NOMO-1 (cell line): ENCODE measurements around the gene RNF208.

ENCODE experiments used
- DNase-seq, 2 experiments: peaks; one replicate each; lab custom pipeline; 2025; ENCODE audit not compliant: unreplicated experiment in 2 of 2; lab: John Stamatoyannopoulos, UW

The RNF208 gene

DNA sequence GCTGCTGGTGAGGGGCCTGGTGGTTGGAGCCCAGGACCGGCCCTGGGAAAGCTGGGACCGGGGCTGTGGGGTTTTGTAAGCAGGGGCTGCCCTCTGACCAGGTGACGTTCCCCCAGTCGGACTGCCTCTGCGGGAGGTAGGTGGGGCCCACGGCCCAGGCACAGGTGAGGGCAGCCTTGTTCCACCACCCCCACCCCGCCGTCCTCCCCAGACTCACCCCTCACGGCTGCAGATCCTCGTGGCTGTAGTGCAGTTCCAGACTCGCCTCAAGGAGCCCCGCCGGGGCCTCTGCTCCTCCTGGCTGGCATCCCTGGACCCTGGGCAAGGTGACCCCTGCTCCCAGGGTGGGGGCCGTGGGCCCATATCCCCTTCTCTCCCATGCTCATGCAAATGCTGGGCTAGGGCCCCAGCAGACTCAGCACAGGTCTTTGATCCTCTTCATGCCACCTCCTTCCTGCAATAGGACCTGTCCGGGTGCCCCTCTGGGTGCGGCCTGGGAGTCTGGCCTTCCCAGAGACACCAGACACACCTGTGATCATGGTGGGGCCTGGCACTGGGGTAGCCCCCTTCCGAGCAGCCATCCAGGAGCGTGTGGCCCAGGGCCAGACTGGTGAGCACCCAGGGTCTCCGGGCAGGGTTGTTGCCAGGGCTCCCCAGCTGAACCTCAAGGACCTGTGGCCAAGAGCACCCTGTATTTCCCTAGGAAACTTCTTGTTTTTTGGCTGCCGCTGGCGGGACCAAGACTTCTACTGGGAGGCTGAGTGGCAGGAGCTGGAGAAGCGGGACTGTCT, 6.6 kb downstream of the RNF208 start:
- no peak for DNase-seq

DNA sequence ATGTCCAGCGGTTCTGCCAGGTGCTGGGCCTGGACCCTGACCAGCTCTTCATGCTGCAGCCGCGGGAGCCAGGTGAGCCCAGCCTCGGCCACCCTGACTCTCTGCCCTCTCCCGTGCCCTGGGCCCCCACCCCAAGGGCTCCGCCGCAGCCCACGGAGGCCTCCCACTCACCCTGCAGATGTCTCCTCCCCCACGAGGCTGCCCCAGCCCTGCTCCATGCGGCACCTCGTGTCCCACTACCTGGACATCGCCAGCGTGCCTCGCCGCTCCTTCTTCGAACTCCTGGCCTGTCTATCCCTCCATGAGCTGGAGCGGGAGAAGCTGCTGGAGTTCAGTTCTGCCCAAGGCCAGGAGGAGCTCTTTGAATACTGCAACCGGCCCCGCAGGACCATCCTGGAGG, 7.4 kb downstream of the RNF208 start:
- no peak for DNase-seq

DNA sequence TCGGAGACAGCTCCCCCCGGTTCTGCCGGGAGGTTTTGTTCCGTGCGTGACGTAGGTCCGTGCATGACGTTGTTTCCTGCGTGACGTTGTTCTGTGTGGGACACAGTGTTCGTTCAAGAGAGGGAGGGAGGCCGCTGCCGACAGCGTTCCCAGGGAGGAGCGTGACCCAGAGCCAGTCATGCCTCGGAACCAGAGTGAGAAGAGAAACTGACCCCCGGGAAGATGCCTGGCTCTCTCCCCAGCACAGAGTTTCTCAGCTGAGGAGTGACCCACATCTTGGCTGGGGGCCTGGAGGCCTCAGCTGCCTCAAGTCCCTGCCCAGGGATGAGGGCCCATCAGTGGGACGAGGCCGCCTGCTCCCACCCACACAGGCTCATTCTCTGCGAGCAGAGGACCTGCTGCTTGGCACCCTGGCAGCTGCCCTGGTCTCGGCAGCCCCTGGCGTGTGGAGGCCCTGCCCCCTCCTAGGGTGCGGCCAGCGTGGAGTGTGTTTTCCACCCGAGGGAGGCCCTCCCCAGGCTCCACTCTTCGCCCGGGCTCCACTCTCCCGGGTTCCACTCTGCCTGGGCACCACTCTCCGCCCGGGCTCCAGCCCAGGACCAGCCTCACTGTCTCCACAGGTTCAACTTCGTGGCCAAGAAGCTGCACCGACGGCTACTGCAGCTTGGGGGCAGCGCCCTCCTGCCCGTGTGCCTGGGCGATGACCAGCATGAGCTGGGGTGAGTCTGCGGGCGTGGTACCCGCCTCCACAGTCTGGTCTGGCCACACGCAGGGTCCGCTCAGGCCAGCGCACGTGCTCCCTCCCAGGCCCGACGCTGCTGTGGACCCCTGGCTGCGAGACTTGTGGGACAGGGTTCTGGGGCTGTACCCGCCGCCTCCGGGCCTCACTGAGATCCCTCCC, 8.6 kb downstream of the RNF208 start:
- no peak for DNase-seq

DNA sequence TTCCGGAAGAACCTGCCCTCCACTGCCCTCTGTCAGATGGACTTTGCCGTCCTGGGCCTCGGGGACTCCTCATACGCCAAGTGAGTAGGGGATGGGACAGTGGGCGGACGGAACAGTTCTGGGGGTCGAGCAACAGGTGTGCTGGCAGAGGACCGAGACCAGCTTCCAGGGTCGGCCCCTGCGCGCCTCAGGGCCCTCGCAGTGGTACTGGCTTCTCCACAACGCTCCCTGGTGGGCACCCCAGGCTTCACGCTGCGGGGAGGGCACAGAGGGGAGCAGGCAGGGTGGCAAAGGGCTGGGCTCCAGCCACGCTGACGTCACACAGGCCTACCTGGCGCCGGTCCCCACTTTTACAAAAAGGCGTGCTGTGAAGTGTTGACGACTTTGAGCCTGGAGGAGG, 9.5 kb downstream of the RNF208 start:
- DNase-seq, result no peak

GRCh38 chr9:137211532-137211931, 10.5 kb downstream of the RNF208 start:
- DNase-seq, result no peak

GRCh38 chr9:137206602-137207001, 15.4 kb downstream of the RNF208 start:
- DNase-seq, result no peak

DNA sequence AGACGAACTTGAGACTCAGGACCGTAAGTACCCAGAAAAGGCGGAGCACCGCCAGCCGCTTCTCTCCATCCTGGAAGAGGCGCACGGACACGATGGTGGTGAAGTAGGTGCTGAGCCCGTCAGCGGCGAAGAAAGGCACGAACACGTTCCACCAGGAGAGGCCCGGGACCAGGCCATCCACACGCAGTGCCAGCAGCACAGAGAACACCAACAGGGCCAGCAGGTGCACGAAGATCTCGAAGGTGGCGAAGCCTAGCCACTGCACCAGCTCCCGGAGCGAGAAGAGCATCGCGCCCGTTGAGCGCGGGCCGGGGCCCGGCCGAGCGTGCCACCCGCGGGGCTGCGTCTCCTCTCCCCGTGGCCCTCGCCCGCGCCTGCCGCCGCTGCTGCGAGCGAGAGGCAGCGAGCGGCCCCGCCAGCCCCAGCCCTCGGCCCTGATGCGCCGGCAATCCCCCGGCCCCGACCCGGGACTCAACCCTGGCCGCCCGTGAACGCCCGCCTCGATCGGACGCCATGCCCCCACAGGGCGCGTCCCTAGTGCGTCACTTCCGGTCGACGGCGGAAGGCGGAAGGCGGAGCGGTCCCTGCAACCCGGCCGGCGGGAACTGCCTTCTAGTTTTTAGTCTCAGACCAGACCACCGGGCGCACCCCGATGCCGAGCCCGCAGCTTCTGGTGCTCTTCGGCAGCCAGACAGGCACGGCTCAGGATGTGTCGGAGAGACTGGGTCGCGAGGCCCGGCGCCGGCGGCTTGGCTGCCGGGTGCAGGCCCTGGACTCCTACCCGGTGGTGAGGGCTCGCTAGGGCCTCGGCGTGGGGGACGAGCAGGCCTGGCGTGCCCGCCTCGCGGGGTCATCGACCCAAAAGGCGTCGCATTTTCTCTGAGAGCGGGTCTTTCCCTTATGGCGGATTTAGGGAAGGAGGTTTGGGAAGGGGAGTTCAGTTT, 16.6 kb downstream of the RNF208 start, which contains the start of the genes NDOR1 and TMEM203:
TSS of gene NDOR1 (plus strand) at position 575 of the 944 bp plus-strand sequence. CDS start at position 653, 78 bp downstream.
TSS of gene TMEM203 (minus strand) at position 523 of the 944 bp plus-strand sequence. CDS start at position 289, 234 bp downstream.
- DNase-seq, result peak; percentile 89 to 92

DNA sequence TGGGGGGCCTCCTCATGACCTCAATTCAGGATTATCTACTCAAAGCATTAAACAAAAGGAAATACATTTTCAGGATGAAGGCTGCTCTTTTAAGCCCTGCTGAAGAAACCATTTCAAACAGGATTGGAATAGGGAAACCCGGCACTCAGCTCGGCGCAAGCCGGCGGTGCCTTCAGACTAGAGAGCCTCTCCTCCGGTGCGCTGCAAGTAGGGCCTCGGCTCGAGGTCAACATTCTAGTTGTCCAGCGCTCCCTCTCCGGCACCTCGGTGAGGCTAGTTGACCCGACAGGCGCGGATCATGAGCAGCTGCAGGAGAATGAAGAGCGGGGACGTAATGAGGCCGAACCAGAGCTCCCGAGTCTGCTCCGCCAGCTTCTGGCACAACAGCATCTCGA, 17.3 kb downstream of the RNF208 start:
- no peak for DNase-seq

GRCh38 chr9:137202966-137203365, 19.1 kb downstream of the RNF208 start:
- no peak for DNase-seq

GRCh38 chr9:137201205-137201868, 20.7 kb downstream of the RNF208 start:
- DNase-seq, result no peak

DNA sequence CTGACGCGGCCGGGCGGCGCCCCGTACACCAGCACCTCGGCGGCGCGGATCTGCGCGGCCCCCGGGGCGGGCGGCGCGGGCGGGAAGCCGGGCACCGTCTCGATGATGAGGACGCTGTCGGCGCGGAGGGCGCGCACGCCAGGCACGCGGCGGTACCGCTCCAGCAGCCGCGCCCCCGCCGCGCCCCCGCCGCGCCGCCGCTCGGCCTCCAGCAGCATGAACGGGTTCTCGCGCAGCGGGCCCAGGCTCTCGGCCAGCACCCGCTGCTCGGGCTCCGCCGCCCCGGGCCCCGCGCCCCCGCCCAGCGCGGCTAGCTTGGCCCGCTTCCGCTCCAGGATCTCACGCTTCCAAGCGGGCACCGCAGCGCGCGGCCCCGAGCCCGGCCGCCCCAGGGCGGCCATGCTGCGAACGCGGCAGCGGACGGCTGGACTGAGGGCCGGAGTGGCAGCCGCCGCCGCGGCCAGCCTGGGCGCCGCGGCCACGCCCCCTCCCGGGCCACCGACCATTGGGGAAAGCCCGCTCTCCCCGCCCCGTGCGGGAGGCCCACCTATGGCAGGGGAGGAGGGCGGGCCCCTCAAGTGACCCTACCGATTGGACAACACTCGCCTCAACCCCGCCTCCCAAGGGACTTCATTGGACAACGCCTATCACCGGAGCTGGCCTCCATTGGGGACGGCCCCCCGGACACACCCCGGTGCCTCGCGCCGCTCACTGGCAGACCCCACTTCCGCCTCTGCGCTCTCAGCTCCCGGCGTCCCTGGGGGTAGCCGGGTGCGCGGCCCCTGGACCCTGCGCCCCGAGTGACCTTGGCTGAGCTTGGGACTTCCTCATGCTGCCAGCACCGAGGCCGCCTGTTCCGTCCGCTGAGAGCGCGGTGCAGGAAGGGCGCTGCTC, 21.5 kb downstream of the RNF208 start, which contains the start of gene TPRN:
TSS of gene TPRN (minus strand) at position 431 of the 894 bp plus-strand sequence. CDS start at position 401, 30 bp downstream.
- peak; percentile 100 for DNase-seq

- no peak for DNase-seq
Measured at GRCh38 chr9:137199411-137200121, 22.5 kb downstream of the RNF208 start.

DNA sequence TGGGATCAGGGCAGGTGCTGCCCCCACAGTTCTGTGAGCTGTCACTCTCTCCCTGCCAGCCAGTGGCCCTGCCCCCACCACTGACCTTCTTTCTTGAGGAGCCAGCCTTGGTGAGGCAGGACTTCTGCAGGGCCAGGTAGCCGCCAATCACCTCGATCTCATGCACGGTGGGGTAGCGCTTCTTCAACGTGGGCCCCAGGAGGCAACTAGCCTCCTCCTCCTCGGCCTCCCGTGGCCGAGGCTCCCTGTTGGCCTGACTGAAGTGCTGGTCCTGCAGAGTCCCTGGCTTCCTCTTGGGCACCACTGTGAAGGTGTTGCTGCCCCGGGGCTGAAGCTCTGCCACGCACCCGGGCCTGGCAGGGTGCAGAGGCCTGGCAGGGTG, 23.1 kb downstream of the RNF208 start:
- DNase-seq, result no peak

DNA sequence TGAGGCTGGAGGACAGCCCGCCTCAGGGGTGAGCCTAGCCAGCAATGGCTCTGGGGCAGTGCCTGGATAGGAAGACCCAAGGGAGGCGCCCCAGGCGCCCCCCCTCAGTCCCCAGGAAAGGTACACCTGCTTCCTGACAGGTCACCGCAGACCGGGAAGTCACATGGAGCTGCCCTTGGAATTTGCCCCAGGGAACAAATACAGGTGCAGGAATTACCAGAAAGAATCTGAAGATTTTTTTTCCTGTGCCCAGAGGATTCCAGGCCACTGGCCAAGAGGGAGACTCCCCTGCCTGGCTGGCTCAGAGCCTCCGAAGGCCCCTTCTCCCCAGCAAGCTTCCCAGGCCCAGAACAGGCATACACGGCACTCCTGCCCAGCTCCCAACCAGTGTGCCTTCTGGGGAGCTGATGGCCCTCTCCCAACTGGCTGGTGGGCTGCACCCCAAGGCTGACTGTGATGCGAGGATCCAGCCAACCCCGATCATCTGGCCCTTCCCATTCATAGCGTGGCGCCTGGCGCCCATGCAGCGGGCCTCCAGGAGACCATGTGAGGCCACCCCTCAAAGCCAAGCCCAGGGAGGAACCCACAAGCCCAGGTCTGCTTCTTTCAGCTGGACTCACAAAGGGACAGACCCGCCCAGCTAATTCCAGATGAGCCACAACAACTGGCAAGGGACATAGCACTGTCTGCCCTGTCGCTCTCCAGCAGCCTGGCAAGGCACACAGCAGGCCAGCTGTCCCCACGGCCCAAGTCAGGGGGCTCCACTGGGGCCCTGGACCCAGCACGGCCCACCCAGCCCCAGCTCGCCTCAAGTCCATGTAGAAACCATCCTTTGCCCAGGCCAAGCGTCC, 23.8 kb downstream of the RNF208 start:
- DNase-seq, result no peak

- DNase-seq, result no peak
Measured at GRCh38 chr9:137195525-137196220, 26.4 kb downstream of the RNF208 start.

GRCh38 chr9:137194909-137195308, 27.1 kb downstream of the RNF208 start:
- no peak for DNase-seq

DNA sequence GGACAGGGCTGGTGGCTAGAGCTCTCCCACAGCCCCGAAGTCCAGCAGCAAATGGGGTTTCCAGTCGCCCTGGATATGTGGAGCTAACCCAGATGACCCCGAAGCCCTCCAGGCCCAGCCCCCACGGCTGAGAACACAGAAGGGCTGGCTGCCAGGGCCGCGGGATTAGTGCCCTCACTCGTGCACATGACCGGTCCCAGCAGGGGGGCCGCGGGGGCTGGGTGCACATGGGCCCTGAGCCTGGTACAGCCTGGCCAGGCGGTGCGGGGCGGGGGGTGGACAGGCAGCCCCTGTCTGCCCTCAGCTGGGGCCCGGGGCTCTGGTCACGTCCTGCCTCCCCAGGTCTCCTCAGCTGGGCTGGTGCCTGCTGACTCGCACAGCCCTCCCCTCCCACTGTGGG, 27.7 kb downstream of the RNF208 start:
- DNase-seq, result no peak
